Upper lobe of left lung (tissue), 4 donors: ENCODE measurements around the gene IFT57.

Experiments used
- CTCF ChIP-seq, 6 experiments: fragments of 450-650 bp in 4 of 6; fragments of 200-600 bp in 2 of 6; sonication (generic) in 2 of 6; IDR thresholded peaks; one replicate each; pipeline ENCODE4 v1.5.1; 2016 to 2019; ENCODE audit warnings: antibody characterized with exemption in 6 of 6
- EP300 ChIP-seq, 4 donors: sonication (generic); formaldehyde crosslinking; IDR thresholded peaks; one replicate each; pipeline ENCODE4 v1.5.1; 2017; ENCODE audit warnings: antibody characterized with exemption in 4 of 4, control low read depth in 2 of 4
- POLR2A ChIP-seq, 4 donors: fragments of 450-650 bp; IDR thresholded peaks; one replicate each; pipeline ENCODE4 v1.5.1; 2016 to 2017; ENCODE audit warnings: antibody characterized with exemption in 4 of 4, mild to moderate bottlenecking in 2 of 4
- POLR2AphosphoS5 ChIP-seq, 2 donors: sonication (generic); formaldehyde crosslinking; IDR thresholded peaks; one replicate each; pipeline ENCODE4 v1.5.1; 2017; ENCODE audit warnings: antibody characterized with exemption in 2 of 2

- TF ChIP-seq CTCF (IDR thresholded peaks at IDR 0.05) (no peak), EP300 (IDR thresholded peaks at IDR 0.05) (no peak), POLR2A (IDR thresholded peaks at IDR 0.05) (no peak), POLR2AphosphoS5 (IDR thresholded peaks at IDR 0.05) (no peak)
These were observed 6.1 kb upstream of the IFT57 start for GRCh38 chr3:108228286-108228685.
